ENCODE data around the gene ZNF343.
A peak's percentile ranks its signal among the peaks of the same experiment; 100 is the strongest.

ZNF343 gene

DNA sequence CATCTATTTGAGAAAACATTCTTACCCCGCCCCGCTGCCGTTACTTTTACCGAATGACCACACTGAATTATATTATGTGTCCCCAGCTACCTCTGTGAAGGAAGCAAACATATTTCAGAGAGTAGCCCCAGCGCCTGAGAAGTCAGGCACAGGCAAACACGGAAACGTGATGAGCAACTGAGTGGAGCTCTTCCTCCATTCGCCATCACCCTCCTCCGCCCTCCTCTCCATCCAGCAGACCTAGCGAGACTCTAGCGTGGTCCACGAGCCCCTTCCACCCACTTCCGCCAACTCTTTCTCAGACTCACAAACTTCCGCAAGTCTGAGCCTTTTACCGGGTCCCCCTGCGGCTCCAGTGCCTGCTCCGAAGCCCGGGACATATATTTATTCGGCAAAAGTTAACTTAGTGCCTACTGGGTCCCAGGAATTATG is 38.7 kb downstream of the ZNF343 start:
- no peak for FAIRE-seq

DNA sequence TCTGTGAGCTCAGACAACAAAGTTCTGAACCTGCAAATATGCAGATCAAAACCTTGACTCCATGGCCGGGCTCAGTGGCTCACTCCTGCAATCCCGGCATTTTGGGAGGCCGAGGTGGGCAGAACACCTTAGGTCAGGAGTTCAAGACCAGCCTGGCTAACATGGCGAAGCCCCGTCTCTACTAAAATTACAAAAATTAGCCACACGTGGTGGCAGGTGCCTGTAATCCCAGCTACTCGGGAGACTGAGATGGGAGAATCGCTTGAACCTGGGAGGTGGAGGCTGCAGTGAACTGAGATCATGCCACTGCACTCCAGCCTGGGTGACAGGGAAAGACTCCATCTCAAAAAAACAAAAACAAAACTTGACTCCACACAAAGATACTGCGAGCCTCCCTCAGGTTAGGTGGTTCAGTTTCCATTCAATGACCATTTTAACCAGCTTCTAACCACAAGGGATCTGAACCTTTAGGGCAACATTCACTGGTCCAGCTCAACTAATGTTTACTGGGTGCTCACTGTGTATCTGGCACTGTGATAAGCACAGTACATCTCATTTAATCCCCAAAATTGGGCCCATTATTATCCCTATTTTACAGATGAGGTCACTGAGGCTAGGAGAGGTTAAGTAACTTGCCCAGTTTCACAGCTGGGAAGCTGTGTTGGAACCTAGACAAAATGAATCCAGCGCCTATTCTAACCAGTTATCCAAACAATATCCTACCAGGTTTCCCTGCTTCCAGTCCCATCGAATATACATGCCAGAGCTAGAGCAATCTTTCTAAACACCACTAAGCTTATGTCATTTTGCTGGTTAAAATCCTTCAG is 39.9 kb downstream of the ZNF343 start:
- FAIRE-seq, result no peak

DNA sequence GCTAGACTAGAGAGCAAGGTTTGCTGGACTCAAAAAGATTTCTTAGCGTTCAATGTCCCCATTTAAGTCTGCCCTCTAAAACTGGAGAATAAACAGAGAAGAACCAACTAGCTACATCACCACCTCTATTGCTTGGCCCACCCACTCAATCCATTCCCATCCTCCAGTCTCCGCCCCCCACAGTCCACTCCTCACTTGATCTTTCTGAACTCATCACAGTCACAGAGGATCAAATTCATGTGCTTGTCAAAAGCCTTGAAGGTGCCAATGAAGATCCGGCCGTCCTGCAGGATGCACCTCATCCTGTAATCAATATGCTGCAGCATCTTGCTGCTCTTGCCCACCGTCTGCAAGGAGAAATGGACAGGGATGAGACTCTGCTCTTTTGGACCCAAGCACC is 41.3 kb downstream of the ZNF343 start:
- FAIRE-seq, result no peak

DNA sequence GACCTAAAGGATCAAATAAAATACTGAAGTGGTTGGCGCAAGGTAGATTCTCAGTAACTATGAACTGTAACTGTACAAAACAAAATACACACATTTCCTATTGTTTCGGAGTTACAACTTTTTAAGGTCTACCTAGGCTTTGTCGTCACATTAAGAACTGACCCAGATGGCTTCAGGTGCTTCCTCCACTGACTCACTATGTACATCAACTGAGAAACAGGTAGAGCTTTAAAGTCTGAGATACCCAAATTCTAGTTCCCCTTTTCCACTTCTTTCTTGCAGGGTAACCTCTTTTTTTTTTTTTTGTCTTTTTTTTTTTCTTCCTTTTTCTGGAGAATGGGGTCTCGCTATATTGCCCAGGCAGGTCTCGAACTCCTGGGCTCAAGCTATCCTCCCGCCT is 43.6 kb downstream of the ZNF343 start:
- no peak for FAIRE-seq

DNA sequence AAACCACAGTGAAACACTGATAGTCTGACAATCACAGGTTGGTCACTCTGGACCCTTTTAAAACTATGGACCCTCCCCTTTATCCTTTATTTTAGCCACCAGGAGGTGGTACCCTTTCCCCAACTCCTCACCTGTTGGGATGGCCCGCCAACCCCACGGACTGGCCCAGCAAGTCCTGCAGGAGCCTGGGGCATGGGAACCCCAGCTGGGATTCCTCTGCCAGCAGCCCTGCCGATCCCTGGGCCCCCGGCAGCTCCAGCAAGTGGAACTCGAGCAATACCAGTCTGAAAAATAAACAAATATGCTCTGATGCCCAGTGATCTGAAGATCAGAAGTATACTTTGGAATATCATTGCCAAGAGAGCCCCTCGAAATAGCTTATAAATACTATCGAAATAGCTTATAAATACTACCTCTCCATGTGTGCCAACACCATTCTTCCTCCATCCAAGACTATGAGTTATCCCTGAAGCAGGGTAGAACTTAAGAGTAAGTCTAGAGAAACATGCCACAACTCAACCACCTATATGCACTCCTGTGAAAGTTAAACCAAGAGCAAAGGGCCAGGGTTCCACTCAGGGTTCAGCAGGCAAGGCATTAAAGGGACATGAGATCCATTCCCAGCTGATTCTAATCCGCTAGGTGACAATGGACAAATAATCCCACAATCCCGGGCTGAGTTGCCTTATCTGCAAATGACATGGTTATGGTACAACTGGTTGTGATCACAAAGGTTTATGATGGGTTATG is 44.9 kb downstream of the ZNF343 start:
- no peak for FAIRE-seq

DNA sequence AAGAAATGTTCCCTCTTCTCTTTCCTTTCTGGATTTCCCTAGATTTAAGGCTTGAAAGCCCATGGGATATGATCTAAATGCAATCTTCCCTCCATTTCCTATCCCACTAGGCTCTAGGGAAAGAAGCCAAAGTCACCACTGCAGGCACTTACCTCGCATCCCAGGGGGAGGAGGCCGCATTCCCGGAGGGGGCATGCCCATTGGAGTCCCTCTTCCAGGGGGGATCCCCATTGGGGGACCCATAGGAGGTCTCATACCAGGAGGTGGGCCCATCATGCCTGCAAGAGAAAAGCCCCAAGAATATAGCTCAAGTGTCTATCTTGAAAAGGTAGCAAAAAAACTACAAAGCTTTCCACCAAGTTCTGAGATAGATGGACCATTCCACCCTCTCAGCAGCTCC is 46.2 kb downstream of the ZNF343 start:
- FAIRE-seq, result no peak

DNA sequence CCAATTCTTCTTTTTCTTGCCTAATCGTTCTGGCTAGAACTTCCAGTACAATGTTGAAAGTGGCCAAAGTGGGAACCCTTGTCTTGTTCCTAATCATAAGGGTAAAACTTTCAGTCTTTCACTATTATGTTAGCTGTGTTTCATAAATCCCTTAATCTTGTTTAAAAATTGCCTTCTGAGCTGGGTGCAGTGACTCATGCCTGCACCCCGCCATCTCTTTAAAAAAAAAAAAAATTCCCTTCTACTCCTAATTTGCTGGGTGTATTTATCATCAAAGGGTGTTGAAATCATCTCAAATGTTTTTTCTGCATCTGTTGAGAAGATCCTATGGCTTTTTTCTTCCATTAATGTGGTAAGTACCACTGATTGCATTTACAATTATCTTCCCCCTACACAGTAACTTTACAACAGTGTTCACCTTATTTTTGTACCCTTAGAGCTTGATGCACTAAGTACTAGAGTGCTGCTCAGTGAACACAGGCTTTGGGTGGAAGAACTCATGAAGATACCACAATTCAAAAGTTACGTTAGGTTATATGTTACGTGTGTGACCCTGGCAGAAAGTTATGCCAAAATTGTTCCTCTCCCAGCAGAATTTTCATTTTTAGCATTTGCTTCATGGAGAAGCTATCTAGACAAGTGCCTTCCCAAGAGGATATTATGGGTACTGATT is 47.8 kb downstream of the ZNF343 start:
- FAIRE-seq, result no peak

DNA sequence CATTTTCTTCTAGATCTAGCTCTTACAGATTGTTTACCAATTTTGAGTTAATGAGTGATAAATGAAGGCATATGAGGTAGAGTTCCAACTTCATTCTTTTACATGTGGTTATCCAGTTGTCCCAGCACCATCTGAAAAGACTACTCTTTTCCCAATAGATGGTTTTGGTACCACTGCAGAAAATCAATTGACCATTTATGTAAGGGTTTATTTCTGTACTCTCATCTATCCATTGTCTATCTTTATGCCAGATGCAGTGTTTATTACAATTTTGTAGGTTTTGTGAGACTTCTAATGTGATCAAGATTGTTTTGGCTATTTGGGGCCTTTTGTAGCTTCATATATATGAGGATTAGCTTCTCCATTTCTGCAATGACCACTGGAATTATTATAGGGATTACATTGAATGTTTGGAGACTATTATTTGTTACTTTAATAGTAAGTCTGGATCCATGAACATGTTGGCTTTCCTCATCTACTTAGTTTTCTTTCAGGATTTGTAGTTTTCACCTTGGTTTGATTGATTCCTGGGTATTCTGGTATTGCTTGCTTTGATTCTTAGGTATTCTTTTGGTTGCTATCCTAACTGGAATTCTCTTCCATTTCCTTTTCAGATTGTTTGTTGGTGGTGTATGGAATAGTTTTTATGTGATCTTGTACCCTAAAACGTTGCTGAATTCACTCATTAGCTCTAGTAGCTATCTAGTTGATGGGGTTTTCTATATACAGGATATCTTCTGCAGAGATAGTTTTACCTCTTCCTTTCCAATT is 48.5 kb downstream of the ZNF343 start:
- FAIRE-seq, result no peak

DNA sequence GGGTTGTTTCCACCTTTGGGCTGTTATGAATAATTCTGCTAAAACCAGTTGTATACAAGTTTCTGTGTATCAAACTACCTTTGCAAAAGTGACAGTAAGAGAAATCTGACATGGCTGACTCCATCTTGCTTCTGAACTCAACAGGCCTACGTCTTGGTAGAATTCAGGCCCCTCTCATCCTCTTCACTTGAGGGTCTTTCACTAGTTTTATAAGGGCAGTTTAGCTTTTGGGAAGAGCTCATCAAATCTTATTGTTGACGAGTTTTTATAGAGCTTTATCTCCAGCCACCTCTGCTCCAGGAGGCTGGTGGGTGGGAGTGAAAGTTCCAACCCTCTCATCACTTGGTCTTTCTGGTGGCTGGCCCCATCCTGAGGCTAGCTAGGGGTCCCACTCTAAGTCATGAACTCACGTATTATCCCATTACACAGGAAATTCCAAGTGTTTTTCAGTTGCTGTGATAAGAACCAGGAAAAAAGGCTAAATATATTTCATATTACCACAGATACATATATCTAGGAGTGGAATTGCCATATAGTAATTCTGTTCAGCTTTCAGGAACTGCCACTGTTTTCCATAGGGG is 49.7 kb downstream of the ZNF343 start:
- FAIRE-seq, result no peak

DNA sequence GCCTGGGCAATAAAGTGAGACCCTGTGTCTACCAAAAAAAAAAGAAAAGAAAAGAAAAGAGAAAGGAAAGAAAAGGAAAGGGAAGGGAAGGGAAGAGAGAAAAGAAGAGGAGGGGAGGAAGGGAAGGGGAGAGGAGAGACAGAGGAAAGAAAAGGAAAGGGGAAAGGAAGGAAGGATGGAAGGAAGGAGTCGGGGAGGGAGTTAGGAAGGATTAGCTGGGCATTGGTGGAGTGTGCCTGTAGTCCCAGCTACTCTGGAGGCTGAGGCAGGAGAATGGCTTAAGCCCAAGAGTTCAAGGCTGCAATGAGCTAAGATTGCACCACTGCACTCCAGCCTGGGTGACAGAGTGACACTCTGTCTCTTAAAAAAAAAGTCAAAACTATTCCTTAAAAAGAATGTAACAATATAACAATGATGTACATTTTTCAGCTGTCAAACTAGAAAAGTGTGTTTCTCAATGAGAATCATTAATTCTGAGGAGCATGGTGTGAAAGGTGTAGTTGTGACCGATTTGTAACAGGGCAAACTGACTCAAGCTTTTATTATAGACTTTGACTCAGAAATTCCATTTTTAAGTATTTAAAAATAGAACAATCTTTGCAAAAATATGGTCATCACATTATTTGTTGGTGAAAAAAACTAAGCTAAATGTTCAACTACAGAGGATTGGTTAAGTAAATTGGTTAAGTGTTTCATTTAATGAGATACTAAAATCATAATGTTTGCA is 52.8 kb downstream of the ZNF343 start:
- FAIRE-seq, result no peak

DNA sequence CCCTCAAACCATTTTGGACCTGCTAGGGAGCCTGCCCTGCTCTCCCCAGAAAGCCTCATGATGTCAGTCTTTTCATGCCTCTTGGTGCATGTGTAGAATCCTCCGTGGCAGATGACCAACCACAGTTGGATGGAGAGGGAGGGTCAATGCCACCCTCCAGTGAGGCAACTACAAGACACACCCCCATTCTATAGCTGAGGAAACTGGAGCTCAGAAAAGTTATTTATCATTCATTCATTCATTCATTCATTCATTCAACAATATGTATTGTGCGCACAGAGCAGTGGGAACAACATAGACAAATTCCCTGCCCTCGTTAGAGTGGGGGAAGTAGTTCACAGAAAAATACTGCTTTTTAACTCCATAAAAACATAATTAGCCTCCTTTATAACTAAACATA is 54.9 kb downstream of the ZNF343 start:
- no peak for FAIRE-seq

DNA sequence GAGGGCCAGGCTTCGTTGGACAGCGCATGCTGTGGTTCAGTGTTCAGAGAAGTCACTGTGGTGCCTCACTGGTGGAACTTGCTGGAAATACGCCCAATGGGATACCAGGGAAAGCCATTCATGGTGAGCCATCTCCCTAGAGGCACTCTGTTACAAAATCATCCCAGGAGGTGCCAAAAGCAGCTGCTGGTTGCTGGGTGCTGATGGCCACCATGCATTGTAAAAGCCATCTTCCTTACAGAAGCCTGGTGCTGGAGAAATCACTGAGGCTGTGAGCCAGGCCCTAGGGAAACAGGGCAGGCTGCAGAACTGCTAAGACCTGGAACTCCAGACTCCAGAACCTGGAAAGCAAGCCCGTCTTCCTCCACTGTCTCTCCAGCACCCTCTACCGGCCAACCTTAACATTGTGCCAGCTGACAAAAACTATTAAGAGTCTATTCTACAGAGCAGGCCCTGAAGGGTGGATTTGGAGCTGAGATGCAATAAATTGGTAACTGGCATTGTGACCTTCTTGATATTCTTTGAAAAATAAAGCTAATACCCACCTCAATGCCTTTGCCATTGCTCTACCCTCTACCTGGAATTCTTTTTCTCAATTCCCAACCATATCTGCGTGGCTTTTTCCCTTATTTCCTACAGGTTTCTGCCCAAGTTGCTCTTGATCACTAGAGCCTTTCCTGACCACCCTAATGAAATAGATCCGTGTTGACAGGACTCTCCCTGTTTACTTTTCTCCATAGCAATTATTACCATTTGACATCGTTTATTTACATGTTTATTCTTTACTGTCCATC is 56.6 kb downstream of the ZNF343 start:
- FAIRE-seq, result peak; percentile 64

DNA sequence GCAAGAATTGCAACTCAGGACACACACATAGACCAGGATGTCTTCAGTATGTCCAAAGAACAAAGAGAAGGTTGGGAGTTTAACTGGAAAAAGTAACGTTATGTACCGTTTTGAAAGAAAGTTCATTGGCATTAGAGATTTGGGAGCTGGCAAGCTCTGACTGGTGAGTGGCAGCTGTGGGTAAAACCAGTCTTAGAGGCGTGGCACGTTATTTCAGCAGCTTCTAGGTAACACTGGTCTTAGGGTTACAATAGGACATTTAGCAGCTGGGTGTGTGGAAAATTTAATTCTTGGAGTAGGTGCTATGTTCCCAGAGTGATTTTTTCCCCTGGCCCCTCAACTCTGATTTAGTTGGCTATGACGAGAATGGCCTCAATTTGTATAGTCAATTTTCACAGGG is 57.3 kb downstream of the ZNF343 start:
- FAIRE-seq, result no peak

DNA sequence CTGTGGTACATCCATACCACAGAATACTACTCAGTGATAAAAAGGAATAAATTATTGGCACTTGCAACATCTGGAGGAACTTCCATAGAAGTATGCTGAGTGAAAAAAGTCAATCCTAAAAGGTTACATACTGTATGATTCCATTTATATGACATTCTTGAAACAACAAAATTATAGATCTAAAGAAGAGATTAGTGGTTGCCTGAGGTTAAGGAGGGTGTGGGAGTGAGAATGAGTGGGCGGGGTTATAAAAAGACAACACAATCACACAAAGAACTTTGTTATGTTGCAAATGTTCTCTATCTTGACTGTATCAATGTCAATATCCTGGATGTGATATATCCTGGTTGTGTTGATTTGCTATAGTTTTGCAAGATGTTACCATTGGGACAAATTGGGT is 59.3 kb downstream of the ZNF343 start:
- no peak for FAIRE-seq

DNA sequence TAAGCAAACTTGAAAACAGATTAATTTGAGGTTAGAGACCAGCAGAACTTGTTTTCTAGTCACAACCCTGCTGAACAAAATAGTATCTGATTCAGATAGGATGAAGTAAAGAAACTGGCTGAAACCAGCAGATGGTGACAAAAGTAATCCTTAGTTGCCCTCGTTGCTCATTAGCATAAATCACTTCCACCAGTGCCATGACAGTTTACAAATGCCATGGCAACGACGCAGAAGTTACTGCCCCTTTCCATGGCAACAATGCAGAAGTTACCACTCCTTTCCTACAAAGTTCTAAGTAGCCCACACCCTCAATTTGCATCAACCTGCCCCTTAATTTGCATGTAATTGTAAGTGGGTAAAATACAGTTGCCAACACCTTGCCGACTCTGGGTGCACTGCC is 61.9 kb downstream of the ZNF343 start:
- no peak for FAIRE-seq
